Measurements from ENCODE around the gene TMEM59L. TPM values are rescaled to one million over a fixed set of nuclear protein-coding genes. Genes with fewer than 3 reads are reported as not detected.

TMEM59L gene
- total RNA-seq, 3 donors from 2014 or later, result 0.93 to 10.5 (median 1.4) TPM

DNA sequence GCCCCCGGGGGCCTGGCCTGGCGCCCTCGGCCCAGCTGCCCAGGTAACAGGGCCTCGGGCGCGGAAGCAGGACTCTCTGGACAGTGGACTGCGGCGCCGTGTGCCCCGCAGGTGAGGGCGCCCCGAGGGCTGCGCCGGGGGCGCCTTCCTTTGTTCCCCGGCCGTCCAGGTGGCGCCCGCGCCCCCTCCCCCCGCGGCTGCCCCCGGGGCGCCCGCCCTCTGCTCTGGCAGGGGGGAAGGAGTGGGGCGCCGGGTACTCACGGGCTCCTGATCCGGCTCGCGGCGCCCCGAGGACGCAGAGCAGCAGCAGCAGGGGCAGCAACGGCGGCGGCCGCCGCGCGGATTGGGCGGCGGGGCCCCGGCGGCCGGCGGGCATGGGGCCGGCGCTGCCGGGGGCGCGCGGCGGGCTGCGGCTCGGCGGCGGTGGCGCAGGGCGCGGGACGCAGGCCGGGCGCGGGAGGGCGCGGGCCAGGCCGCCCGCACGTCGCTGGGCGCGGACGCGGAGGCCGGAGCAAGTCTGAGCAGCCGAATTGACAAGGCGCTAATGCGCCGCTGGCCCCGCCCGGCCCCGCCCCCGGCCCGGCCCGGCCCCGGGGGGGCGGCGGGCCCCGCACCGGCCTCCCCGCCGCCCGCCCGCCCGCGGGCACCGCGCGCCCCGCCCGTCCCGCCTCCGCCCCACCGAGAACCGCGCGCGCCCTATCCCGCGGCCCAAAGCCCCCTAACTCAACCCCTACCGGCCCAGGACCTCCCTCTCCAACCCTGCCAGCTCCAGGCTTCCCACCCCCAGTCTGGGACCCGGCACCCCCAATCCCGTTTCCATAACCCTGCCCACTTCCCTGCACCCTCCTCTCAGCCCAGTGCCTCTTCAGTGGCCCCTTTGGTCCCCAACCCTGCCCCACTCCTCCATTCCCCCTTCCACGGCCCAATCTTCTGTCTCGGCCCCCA lies 6.1 kb upstream of the TMEM59L start, which contains the start of gene CRLF1:
TSS of gene CRLF1 (minus strand) at position 519 of the 945 bp plus-strand sequence. CDS start at position 376, 143 bp downstream.
- Histone ChIP-seq H3K9me3 (no peaks in the 10 kb centered on the region), H3K4me1 (ENCODE audit: low read depth) (peaks cover 17% of the 10 kb centered on the region), H3K4me3 (no peak within 1 kb of the TSS), H3K36me3 (ENCODE audit: low read depth) (no peaks in the 10 kb centered on the region)
- DNase-seq, result no peak
- intact Hi-C loops (cut with DNase I, micrococcal nuclease), result no loop called here
- no peak for ATAC-seq
- TF ChIP-seq, protein P1, sequence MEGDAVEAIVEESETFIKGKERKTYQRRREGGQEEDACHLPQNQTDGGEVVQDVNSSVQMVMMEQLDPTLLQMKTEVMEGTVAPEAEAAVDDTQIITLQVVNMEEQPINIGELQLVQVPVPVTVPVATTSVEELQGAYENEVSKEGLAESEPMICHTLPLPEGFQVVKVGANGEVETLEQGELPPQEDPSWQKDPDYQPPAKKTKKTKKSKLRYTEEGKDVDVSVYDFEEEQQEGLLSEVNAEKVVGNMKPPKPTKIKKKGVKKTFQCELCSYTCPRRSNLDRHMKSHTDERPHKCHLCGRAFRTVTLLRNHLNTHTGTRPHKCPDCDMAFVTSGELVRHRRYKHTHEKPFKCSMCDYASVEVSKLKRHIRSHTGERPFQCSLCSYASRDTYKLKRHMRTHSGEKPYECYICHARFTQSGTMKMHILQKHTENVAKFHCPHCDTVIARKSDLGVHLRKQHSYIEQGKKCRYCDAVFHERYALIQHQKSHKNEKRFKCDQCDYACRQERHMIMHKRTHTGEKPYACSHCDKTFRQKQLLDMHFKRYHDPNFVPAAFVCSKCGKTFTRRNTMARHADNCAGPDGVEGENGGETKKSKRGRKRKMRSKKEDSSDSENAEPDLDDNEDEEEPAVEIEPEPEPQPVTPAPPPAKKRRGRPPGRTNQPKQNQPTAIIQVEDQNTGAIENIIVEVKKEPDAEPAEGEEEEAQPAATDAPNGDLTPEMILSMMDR (IDR thresholded peaks at IDR 0.05), result no peak

DNA sequence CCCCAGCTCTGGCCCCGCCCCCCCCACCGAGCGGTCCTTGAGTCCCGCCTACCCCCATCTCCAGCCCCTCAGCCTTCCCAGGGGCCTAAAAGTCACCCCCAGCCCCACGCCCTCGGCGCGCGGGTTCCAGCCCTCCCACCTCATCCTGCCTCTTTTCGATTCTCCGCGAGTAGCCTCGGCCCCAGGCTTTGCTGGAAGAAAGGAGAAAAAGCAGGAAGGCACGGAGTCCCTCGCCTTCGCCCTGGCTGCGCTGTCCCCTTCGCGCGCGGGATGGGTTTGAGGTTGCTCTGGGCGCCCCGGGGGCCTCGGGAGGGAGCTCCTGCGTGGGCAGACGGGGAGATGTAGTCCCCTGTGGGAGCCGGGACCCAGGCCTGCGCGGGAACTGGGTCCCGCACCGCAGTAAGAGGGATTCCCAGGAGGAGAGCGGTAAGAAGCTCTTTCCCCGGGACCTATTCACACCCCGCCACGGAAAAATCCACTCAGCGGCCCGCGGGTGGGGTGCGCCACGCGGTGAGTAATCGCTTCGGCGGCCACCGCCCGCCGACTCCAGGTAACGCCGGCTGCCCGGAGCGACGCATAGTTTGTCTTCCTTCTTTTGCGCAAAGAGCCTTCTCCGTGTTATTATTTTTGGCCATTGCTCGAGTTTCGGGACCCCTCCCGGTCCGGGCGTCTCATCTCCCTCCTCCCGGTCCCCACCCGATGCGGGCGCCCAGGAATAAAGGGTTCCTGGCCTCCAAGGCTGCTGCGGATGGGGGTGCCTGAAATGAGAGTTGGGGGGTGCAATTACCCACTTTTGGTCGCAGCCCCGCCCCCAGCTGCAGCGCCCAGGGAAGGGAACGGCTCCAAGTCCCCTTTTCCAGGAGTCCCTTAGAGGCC lies 5.2 kb upstream of the TMEM59L start:
- H3K4me1 ChIP-seq (ENCODE audit: low read depth), result peaks cover 26% of the 10 kb centered on the region
- no peak for DNase-seq
- H3K4me3 ChIP-seq, result no peak overlapping the region
- intact Hi-C loops (cut with DNase I, micrococcal nuclease), result no loop called here
- no peak for ATAC-seq
- H3K36me3 ChIP-seq (ENCODE audit: low read depth), result no peaks in the 10 kb centered on the region
- TF ChIP-seq, protein P1 (IDR thresholded peaks at IDR 0.05), result no peak
- no peaks in the 10 kb centered on the region for H3K9me3 ChIP-seq

DNA sequence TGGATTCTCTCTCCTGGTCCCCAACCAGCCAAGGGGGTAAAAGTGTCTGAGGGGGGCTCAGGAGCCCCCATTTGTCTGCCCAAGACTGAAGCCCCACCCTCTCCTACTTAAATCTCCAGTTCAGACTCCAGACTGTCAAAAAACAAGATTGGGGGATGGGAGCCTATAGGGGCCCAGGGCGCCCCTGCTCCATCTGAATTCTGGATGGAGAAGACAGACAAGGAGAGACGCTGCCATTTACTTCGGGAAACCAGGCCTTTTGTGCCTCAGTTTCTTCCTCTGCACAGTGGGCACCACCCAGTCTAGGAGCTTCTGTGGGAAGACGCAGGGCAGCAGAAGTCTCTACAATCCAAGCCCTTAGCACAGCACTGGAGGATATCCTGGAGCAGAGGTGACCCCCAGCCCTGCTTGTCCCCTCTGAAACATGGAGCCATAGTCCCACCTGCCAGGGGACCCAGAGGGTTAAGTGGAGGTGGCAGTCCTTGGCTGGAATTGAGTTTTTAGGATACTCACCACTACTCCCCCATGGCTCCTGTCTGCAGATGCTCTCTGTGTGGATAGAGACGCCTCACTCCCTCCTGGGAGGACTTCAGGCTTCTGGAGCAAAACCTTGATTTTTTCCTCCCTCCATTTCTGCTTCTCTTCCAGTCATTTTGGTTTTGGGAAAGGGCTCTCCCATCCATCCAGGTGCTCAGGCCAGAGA lies 4.4 kb upstream of the TMEM59L start:
- intact Hi-C loops (cut with DNase I, micrococcal nuclease), result no loop called here

DNA sequence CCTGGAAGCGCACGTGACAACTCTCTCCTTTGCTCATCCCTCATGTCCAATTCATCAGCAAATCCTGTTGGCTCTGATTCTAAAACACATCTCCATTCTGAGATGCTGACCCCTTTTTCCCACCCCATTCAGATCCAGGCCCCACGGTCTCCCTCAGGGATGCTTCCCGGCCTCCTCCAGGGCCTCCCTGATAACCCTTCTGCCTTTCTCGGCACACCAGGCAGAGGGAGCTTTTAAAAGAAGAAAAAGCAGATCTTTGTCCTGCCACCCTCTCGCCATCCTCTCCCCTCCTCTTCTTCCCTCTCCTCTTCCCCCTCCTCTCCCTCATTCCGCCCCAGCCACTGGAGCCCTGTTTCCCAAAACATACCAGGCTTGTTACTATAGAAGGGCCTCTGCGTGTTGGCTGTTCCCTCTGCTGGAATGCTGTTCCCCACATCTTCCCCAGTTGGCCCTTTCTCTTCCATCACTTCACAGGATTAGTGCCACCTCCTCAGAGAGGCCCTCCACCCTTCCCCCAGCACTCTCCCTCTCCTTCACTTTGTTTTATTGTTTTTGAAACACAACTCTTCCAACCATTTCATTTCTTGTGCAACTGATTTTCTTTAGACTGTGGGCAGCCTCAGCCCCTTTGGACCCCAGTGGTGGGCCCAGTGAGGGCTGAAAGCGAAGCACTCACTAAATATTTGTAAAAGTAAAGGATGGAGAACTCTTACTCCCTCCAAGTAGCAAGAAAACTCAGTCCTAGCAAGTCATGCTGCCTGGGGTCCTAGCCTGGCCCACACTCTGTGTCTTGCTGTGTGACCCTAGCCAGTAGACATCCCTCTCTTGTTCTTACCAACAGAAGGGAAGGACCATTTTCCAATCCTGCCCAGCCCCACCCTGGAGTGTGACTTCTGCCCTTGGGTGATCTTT lies 3.6 kb upstream of the TMEM59L start:
- DNase-seq (no peak), ATAC-seq (no peak)
- Histone ChIP-seq H3K36me3 (ENCODE audit: low read depth) (no peaks in the 10 kb centered on the region), H3K4me1 (ENCODE audit: low read depth) (peaks cover 27% of the 10 kb centered on the region), H3K9me3 (no peaks in the 10 kb centered on the region), H3K4me3 (no peak overlapping the region)
- intact Hi-C loops (cut with DNase I, micrococcal nuclease), result no loop called here
- TF ChIP-seq, protein P1 (IDR thresholded peaks at IDR 0.05), result no peak

More for the DNA sequence above, 4.4 kb upstream of the TMEM59L start:
- Histone ChIP-seq H3K36me3 (ENCODE audit: low read depth) (no peaks in the 10 kb centered on the region), H3K4me1 (ENCODE audit: low read depth) (peaks cover 32% of the 10 kb centered on the region), H3K4me3 (no peak overlapping the region), H3K9me3 (no peaks in the 10 kb centered on the region)
- TF ChIP-seq, protein P1 (IDR thresholded peaks at IDR 0.05), result no peak
- DNase-seq (no peak), ATAC-seq (no peak)
